ENCODE data around the gene KIR3DL2.
"Not testable (repeated sequence)": the region's sequence is repeated elsewhere in the genome, so short reads cannot be mapped to it uniquely, and the experiment has no call there.

- not testable (repeated sequence) for TF ChIP-seq POLR2A, CTCF (IDR thresholded peaks at IDR 0.05)
Measured at GRCh38 chr19:54850061-54850640, at the start of gene KIR3DL2.

Data from upper lobe of left lung (tissue), 4 donors.